Measurements from ENCODE around the gene RAD23B.

RAD23B gene

GRCh38 chr9:107266624-107267368 lies 16.3 kb upstream of the RAD23B start:
- in situ Hi-C loops (cut with MboI; ENCODE audit: low sequenced_read_pairs), result no loop called here

- in situ Hi-C loops (cut with MboI; ENCODE audit: low sequenced_read_pairs), result no loop called here
Measured at GRCh38 chr9:107268560-107268959, 14.5 kb upstream of the RAD23B start.

GRCh38 chr9:107269254-107269653 lies 13.8 kb upstream of the RAD23B start:
- in situ Hi-C loops (cut with MboI; ENCODE audit: low sequenced_read_pairs), result no loop called here

DNA sequence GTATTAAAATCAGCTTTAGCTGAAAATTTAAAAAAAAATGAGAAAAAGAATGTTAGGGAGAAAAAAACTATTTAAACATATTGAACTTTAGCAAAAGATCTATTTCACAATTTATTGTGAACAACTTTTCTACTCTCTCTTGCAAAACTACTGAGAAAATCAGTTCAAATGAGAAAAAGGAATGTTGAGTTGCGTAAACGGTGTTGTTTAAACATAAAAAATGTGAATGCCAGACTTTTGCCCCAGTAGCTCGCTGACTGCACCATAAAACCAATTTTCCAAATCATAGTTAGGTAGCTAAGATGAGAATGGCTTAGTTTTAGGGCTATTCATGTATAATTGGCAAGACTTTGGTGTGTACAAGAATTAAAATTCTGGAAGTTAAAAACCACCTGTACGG lies 13.4 kb upstream of the RAD23B start:
- in situ Hi-C loops (cut with MboI; ENCODE audit: low sequenced_read_pairs), result no loop called here

GRCh38 chr9:107270082-107270481 lies 13.0 kb upstream of the RAD23B start:
- in situ Hi-C loops (cut with MboI; ENCODE audit: low sequenced_read_pairs), result no loop called here

- in situ Hi-C loops (cut with MboI; ENCODE audit: low sequenced_read_pairs), result no loop called here
Measured at GRCh38 chr9:107270580-107270979, 12.5 kb upstream of the RAD23B start.

- in situ Hi-C loops (cut with MboI; ENCODE audit: low sequenced_read_pairs), result no loop called here
Measured at GRCh38 chr9:107273634-107274033, 9.4 kb upstream of the RAD23B start.

GRCh38 chr9:107274096-107274495 lies 9.0 kb upstream of the RAD23B start:
- in situ Hi-C loops (cut with MboI; ENCODE audit: low sequenced_read_pairs), result no loop called here

GRCh38 chr9:107274953-107275422 lies 8.1 kb upstream of the RAD23B start:
- in situ Hi-C loops (cut with MboI; ENCODE audit: low sequenced_read_pairs), result no loop called here

GRCh38 chr9:107275530-107275929 lies 7.5 kb upstream of the RAD23B start:
- in situ Hi-C loops (cut with MboI; ENCODE audit: low sequenced_read_pairs), result no loop called here

GRCh38 chr9:107276966-107277710 lies 5.9 kb upstream of the RAD23B start:
- in situ Hi-C loops (cut with MboI; ENCODE audit: low sequenced_read_pairs), result no loop called here

DNA sequence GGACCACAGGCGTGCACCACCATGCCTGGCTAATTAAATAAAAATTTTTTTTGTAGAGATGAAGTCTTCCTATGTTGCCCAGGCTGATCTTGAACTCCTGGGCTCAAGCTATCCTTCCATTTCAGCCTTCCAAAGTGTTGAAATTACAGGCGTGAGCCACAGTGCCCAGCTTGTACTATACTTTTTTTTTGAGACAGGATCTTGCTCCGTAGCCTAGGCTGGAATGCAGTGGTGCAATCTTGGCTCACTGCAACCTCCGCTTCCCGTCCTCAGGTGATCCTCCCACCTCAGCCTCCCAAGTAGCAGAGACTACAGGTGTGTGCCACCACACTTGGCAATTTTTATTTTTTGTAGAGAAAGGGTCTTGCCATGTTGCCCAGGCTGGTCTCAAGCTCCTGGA lies 5.3 kb upstream of the RAD23B start:
- in situ Hi-C loops (cut with MboI; ENCODE audit: low sequenced_read_pairs), result no loop called here

DNA sequence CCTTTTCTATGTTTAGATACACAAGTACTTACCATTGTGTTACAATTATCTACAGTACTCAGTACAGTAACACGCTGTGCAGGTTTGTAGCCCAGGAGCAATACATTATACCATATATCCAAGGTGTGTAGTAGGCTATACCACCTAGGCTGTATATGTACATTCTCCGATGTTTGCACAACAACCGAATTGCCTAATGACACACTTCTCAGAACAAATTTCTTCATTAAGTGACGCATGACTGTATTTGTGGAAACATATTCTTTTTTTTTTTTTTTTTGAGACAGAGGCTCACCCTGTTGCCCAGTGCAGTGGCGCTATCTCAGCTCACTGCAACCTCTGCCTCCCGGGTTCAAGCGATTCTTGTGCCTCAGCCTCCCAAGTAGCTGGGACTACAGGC lies 4.0 kb upstream of the RAD23B start:
- in situ Hi-C loops (cut with MboI; ENCODE audit: low sequenced_read_pairs), result no loop called here

- in situ Hi-C loops (cut with MboI; ENCODE audit: low sequenced_read_pairs), result no loop called here
Measured at GRCh38 chr9:107280543-107280942, 2.5 kb upstream of the RAD23B start.

- in situ Hi-C loops (cut with MboI; ENCODE audit: low sequenced_read_pairs), result no loop called here
Measured at GRCh38 chr9:107281184-107281583, 1.9 kb upstream of the RAD23B start.

DNA sequence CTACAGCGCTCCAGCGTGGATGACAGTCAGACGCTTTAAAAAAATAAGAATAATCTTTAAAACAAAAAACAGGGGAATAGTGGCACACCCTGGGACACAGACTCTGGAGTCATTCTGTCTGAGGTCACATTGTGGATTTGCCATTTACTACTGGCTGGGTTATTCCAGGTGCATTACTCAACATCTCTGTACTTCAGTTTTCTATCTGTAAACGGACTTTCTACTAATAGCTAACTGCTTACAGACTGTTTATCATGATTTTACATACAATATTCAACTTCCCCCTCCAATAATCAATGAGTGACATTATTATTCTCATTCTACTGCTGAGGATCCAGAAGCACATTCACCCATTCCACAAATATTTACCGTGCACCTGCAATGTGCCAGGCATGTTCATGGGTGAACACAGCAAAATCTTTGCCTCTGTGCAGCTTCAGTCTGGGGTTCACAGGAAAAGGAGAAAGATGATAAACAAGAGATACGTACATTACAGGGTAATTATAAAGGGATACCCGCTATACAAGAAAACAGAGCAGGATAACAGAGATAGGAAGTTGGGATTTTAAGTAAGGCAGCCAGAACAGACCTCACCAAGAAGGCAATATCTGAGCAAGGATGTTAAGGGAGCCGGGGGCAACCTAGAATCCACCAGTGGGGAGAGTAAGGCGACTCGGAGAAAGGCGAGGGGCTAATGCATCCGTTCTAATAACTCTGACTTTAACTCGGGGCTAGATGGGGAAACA lies 984 bp upstream of the RAD23B start:
- in situ Hi-C loops (cut with MboI; ENCODE audit: low sequenced_read_pairs), result no loop called here

- in situ Hi-C loops (cut with MboI; ENCODE audit: low sequenced_read_pairs), result no loop called here
Measured at GRCh38 chr9:107283623-107284616, 841 bp downstream of the RAD23B start.

DNA sequence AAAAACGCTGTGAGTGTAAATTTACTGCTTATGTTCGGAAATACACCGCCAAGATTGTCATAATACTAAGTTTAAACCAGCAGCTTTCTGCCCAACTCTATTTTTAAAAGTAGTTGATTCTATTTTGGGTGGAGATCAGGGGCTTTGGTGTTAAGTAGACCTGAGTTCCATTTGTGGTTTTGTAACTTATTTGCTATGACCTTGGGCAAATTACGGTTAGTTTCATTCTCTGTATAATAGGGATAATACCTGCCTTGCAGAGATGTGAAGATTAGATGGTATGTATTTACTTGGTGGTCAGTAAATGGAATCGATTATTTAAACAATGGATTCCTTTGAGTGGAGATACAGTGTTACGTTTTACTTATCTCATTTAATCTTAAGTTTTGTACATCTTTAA lies 1.6 kb downstream of the RAD23B start:
- in situ Hi-C loops (cut with MboI; ENCODE audit: low sequenced_read_pairs), result no loop called here

DNA sequence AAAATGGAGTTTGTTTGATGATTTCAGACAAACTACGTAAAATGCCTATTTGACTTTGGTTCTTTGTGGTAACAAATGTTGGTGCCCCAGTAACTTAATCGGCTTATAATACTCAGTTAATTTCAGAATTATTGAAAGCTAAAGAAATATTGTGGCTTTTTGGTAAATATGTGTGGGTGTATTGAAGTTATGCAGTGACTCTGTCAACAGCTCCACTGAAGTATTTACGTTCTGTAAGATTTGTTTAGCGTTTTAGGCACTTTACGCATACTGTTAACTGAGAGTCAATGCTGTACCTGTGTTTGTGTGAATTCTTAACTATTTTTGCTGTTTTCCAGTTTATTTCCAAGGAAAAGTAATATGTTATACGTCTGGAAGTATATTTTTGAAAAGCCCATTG lies 2.2 kb downstream of the RAD23B start:
- in situ Hi-C loops (cut with MboI; ENCODE audit: low sequenced_read_pairs), result no loop called here

- in situ Hi-C loops (cut with MboI; ENCODE audit: low sequenced_read_pairs), result no loop called here
Measured at GRCh38 chr9:107286057-107286456, 3.0 kb downstream of the RAD23B start.

Measured in HL-60/S4 (cell line).